Fibroblast of villous mesenchyme (primary cell): Measurements from ENCODE around the gene SMARCB1. TPM values are rescaled to one million over a fixed set of nuclear protein-coding genes. Genes with fewer than 3 reads are reported as not detected.

Experiments used
- DNase-seq: peaks from one replicate; pipeline ENCODE4 v3.0.0-alpha.2; 2010; ENCODE audit warnings: low read depth
- H3K4me3 ChIP-seq: 2 replicates; pipeline ENCODE4 v1.5.1; 2011; ENCODE audit warnings: low read depth, mild to moderate bottlenecking, low read length
- CTCF ChIP-seq: IDR thresholded peaks from 2 replicates; pipeline ENCODE4 v1.5.1; 2012; ENCODE audit warnings: low read depth, mild to moderate bottlenecking, low read length; ENCODE audit not compliant: insufficient read depth
- total RNA-seq: library from RNA; depleted of rRNA; stranded (reverse); fragments of >200 nt; gene quantifications from 2 replicates; pipeline ENCODE4 v1.2.3, GENCODE V29; 2012

SMARCB1 gene
- total RNA-seq, 1 donor, result 61.7 TPM

DNA sequence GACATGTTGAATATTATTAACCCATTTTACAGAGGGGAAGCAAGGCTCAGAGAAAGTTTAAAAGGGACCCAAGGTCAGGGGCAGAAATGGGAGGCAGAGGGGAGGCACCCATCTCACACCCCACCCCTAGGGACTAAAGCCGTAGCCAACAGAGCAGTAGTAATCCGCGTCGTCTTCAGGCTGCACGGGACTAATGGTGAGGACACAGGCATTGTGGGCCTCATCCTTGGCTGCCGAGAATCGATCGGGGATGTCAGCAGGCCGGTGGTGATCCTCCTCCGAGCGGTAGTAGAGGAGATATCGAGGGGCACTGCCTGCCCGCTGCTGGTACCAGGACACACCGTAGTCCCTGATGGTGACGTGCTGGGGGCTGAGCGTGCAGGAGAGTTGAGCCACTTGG is 34.0 kb upstream of the SMARCB1 start:
- no peak overlapping the region for H3K4me3 ChIP-seq
- no peak for DNase-seq
- no peak for TF ChIP-seq CTCF

DNA sequence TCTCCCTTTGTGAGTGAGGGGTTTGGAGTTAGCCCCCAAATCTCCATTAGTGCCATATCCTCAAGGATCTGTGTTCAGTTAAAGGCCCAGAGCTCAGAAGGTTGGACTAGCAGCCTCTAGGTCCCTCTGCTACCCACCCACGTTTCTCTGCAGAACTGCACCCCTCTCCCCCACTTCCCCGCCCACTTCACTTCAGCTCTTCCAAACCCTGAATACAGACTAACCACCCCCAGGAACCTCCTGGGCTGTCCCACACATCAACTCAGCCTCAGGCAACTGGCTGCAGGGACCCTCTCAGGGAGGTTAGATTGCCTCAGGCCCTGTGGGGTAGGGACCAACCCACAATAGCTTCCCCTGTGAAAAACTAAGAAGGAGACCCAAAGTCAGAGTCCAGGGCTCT is 33.4 kb upstream of the SMARCB1 start:
- no peak for DNase-seq
- TF ChIP-seq CTCF, result no peak
- no peak overlapping the region for H3K4me3 ChIP-seq

- DNase-seq, result no peak
- no peak within 1 kb of the TSS for H3K4me3 ChIP-seq
- no peak for TF ChIP-seq CTCF
These were observed 32.4 kb upstream of the SMARCB1 start, which contains the start of gene VPREB3 for GRCh38 chr22:23754220-23754919. VPREB3 (minus strand) TSS chr22:23754425; CDS start chr22:23754363, 62 bp downstream.

GRCh38 chr22:23754980-23755636 is 31.7 kb upstream of the SMARCB1 start:
- no peak for DNase-seq
- no peak for TF ChIP-seq CTCF
- H3K4me3 ChIP-seq, result no peak overlapping the region

DNA sequence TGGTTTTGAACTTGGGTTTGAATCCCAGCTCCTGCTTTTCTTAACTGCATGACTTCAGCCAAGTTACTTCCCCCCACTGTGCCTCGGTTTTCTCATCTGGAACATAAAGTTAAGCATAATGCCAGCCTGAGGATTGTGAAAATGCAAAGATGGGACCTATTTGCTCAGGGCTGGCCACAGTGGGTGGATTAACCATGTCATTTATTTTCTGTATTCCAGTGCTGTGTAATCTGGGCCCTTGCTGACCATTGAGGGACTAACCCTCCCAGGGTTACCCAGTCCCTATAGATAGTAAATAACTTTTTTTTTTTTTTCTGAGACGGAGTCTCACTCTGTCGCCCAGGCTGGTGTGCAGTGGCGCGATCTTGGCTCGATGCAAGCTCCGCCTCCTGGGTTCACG is 31.1 kb upstream of the SMARCB1 start:
- no peak for DNase-seq
- TF ChIP-seq CTCF, result no peak
- no peak overlapping the region for H3K4me3 ChIP-seq

GRCh38 chr22:23756891-23757290 is 29.9 kb upstream of the SMARCB1 start:
- DNase-seq, result no peak
- TF ChIP-seq CTCF, result no peak
- no peak overlapping the region for H3K4me3 ChIP-seq

GRCh38 chr22:23759566-23759965 is 27.2 kb upstream of the SMARCB1 start:
- no peak overlapping the region for H3K4me3 ChIP-seq
- no peak for TF ChIP-seq CTCF
- DNase-seq, result no peak
